SK-N-SH treated with all-trans-retinoic acid at 6 μM for 48 hours (cell line): Measurements from ENCODE around the gene GRIN2D.

Experiments
- ARNTL ChIP-seq: fragments of 450-650 bp; formaldehyde crosslinking; IDR thresholded peaks from 2 replicates; pipeline ENCODE4 v1.5.0; 2020; ENCODE audit warnings: low read depth, mild to moderate bottlenecking, moderate library complexity, borderline replicate concordance
- BACH2 ChIP-seq: fragments of 250-450 bp; sonication (Bioruptor Pico); IDR thresholded peaks from 2 replicates; pipeline ENCODE4 v1.9.0; 2021; ENCODE audit warnings: mild to moderate bottlenecking, borderline replicate concordance
- PPARA ChIP-seq: fragments of 250-450 bp; sonication (Bioruptor Pico); IDR thresholded peaks from 2 replicates; pipeline ENCODE4 v1.5.0; 2020; ENCODE audit warnings: mild to moderate bottlenecking, borderline replicate concordance
- RARB ChIP-seq: fragments of 250-450 bp; sonication (Bioruptor Pico); IDR thresholded peaks from 2 replicates; pipeline ENCODE4 v1.8.0; 2021; ENCODE audit warnings: mild to moderate bottlenecking, moderate library complexity
- SNAI2 ChIP-seq: fragments of 250-450 bp; sonication (Bioruptor Pico); IDR thresholded peaks from 2 replicates; pipeline ENCODE4 v1.5.0; 2020; ENCODE audit warnings: mild to moderate bottlenecking, moderate library complexity
- ZC3H10 ChIP-seq: fragments of 250-450 bp; sonication (Bioruptor Pico); IDR thresholded peaks from 2 replicates; pipeline ENCODE4 v1.5.1; 2021; ENCODE audit warnings: mild to moderate bottlenecking, moderate library complexity
- ZNF565 ChIP-seq: fragments of 450-650 bp; formaldehyde crosslinking; conservative IDR thresholded peaks from 2 replicates; pipeline ENCODE4 v1.5.0; 2020; ENCODE audit warnings: low read depth, mild to moderate bottlenecking, moderate library complexity
- ZNF70 ChIP-seq: fragments of 450-650 bp; formaldehyde crosslinking; IDR thresholded peaks from 2 replicates; pipeline ENCODE4 v1.5.0; 2020; ENCODE audit warnings: mild to moderate bottlenecking, moderate library complexity
- TF ChIP-seq, protein P1 (sequence below): fragments of 250-450 bp; sonication (Bioruptor Pico); IDR thresholded peaks from 2 replicates; pipeline ENCODE4 v1.5.1; 2020; ENCODE audit warnings: low read depth, mild to moderate bottlenecking, moderate library complexity
- TF ChIP-seq, protein P2 (sequence below): fragments of 250-450 bp; sonication (Bioruptor Pico); IDR thresholded peaks from 2 replicates; pipeline ENCODE4 v1.8.0; 2020; ENCODE audit warnings: mild to moderate bottlenecking, moderate library complexity, borderline replicate concordance
- TF ChIP-seq, protein P3 (sequence below): fragments of 250-450 bp; sonication (Bioruptor Pico); IDR thresholded peaks from 2 replicates; pipeline ENCODE4 v1.8.0; 2021; ENCODE audit warnings: low read depth, mild to moderate bottlenecking, moderate library complexity, borderline replicate concordance
- TF ChIP-seq, protein P4 (sequence below): fragments of 250-450 bp; sonication (Bioruptor Pico); IDR thresholded peaks from 2 replicates; pipeline ENCODE4 v1.5.1; 2021; ENCODE audit warnings: mild to moderate bottlenecking, moderate library complexity

DNA sequence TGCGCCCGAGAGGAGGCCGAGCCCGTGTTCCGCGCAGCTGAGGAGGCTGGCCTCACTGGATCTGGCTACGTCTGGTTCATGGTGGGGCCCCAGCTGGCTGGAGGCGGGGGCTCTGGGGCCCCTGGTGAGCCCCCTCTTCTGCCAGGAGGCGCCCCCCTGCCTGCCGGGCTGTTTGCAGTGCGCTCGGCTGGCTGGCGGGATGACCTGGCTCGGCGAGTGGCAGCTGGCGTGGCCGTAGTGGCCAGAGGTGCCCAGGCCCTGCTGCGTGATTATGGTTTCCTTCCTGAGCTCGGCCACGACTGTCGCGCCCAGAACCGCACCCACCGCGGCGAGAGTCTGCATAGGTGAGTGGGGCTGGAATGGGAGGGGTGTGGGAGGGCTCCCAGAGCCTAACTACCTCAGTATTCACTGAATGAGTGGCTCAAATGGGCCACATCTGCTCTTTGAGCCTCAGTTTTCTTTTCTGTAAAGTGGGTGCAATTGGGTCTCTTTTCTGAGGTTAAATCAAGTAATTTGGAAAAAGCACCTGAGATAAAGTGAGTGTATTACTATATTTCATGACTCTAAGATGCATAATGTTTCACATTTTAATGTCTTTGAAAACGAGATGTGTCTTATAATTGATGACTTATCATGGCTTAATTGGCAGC is 11.7 kb downstream of the GRIN2D start:
- TF ChIP-seq, protein P1, sequence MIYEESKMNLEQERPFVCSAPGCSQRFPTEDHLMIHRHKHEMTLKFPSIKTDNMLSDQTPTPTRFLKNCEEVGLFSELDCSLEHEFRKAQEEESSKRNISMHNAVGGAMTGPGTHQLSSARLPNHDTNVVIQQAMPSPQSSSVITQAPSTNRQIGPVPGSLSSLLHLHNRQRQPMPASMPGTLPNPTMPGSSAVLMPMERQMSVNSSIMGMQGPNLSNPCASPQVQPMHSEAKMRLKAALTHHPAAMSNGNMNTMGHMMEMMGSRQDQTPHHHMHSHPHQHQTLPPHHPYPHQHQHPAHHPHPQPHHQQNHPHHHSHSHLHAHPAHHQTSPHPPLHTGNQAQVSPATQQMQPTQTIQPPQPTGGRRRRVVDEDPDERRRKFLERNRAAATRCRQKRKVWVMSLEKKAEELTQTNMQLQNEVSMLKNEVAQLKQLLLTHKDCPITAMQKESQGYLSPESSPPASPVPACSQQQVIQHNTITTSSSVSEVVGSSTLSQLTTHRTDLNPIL = no peak
- TF ChIP-seq, protein P2, sequence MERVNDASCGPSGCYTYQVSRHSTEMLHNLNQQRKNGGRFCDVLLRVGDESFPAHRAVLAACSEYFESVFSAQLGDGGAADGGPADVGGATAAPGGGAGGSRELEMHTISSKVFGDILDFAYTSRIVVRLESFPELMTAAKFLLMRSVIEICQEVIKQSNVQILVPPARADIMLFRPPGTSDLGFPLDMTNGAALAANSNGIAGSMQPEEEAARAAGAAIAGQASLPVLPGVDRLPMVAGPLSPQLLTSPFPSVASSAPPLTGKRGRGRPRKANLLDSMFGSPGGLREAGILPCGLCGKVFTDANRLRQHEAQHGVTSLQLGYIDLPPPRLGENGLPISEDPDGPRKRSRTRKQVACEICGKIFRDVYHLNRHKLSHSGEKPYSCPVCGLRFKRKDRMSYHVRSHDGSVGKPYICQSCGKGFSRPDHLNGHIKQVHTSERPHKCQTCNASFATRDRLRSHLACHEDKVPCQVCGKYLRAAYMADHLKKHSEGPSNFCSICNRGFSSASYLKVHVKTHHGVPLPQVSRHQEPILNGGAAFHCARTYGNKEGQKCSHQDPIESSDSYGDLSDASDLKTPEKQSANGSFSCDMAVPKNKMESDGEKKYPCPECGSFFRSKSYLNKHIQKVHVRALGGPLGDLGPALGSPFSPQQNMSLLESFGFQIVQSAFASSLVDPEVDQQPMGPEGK (CRISPR knock-in tag) = no peak
- TF ChIP-seq ZNF70 (CRISPR knock-in tag) (no peak), RARB (no peak), ZNF565 (no peak), BACH2 (CRISPR knock-in tag) (no peak), ZC3H10 (CRISPR knock-in tag) (no peak), SNAI2 (CRISPR knock-in tag) (no peak), ARNTL (CRISPR knock-in tag) (no peak), PPARA (no peak)
- TF ChIP-seq, protein P3, sequence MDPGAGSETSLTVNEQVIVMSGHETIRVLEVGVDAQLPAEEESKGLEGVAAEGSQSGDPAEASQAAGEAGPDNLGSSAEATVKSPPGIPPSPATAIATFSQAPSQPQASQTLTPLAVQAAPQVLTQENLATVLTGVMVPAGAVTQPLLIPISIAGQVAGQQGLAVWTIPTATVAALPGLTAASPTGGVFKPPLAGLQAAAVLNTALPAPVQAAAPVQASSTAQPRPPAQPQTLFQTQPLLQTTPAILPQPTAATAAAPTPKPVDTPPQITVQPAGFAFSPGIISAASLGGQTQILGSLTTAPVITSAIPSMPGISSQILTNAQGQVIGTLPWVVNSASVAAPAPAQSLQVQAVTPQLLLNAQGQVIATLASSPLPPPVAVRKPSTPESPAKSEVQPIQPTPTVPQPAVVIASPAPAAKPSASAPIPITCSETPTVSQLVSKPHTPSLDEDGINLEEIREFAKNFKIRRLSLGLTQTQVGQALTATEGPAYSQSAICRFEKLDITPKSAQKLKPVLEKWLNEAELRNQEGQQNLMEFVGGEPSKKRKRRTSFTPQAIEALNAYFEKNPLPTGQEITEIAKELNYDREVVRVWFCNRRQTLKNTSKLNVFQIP (CRISPR knock-in tag) = no peak
- TF ChIP-seq, protein P4, sequence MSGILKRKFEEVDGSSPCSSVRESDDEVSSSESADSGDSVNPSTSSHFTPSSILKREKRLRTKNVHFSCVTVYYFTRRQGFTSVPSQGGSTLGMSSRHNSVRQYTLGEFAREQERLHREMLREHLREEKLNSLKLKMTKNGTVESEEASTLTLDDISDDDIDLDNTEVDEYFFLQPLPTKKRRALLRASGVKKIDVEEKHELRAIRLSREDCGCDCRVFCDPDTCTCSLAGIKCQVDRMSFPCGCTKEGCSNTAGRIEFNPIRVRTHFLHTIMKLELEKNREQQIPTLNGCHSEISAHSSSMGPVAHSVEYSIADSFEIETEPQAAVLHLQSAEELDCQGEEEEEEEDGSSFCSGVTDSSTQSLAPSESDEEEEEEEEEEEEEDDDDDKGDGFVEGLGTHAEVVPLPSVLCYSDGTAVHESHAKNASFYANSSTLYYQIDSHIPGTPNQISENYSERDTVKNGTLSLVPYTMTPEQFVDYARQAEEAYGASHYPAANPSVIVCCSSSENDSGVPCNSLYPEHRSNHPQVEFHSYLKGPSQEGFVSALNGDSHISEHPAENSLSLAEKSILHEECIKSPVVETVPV = no peak
